ENCODE measurements around the gene HOXC9.

The HOXC9 gene

GRCh38 chr12:53963434-53964314 is 36.3 kb upstream of the HOXC9 start:
- DNase-seq (ENCODE audit: low read depth): no peak

GRCh38 chr12:53964315-53964713 is 35.6 kb upstream of the HOXC9 start:
- DNase-seq (ENCODE audit: low read depth): no peak

GRCh38 chr12:53965281-53966084 is 34.5 kb upstream of the HOXC9 start:
- no peak for DNase-seq (ENCODE audit: low read depth)

- no peak for DNase-seq (ENCODE audit: low read depth)
These were observed 33.9 kb upstream of the HOXC9 start for GRCh38 chr12:53966085-53966384.

GRCh38 chr12:53966385-53967133 is 33.4 kb upstream of the HOXC9 start:
- no peak for DNase-seq (ENCODE audit: low read depth)

- no peak for DNase-seq (ENCODE audit: low read depth)
These were observed 32.5 kb upstream of the HOXC9 start for GRCh38 chr12:53967421-53967925.

GRCh38 chr12:53968214-53969127 is 31.5 kb upstream of the HOXC9 start:
- DNase-seq (ENCODE audit: low read depth): no peak

- DNase-seq (ENCODE audit: low read depth): no peak
These were observed 30.2 kb upstream of the HOXC9 start for GRCh38 chr12:53969588-53970259.

- no peak for DNase-seq (ENCODE audit: low read depth)
These were observed 29.5 kb upstream of the HOXC9 start for GRCh38 chr12:53970451-53970850.

GRCh38 chr12:53971129-53971528 is 28.8 kb upstream of the HOXC9 start:
- DNase-seq (ENCODE audit: low read depth): no peak

GRCh38 chr12:53971686-53972085 is 28.3 kb upstream of the HOXC9 start:
- no peak for DNase-seq (ENCODE audit: low read depth)

- DNase-seq (ENCODE audit: low read depth): no peak
These were observed 27.7 kb upstream of the HOXC9 start for GRCh38 chr12:53972152-53972702.

GRCh38 chr12:53972722-53973235 is 27.2 kb upstream of the HOXC9 start, which contains the start of gene HOXC11:
Gene HOXC11, plus strand, starts transcription at chr12:53973126. Its CDS starts 116 bp downstream, at chr12:53973242.
- no peak for DNase-seq (ENCODE audit: low read depth)

- DNase-seq (ENCODE audit: low read depth): no peak
These were observed 26.5 kb upstream of the HOXC9 start for GRCh38 chr12:53973236-53974042.

- no peak for DNase-seq (ENCODE audit: low read depth)
These were observed 25.6 kb upstream of the HOXC9 start, which contains the start of gene HOTAIR for GRCh38 chr12:53974084-53975063. Gene HOTAIR, minus strand, starts transcription at chr12:53974954.

GRCh38 chr12:53975064-53975471 is 24.9 kb upstream of the HOXC9 start:
- no peak for DNase-seq (ENCODE audit: low read depth)

- no peak for DNase-seq (ENCODE audit: low read depth)
These were observed 24.3 kb upstream of the HOXC9 start for GRCh38 chr12:53975479-53976152.
